Right renal cortex interstitium (tissue), 3 donors: ENCODE measurements around the gene NGRN. TPM values are rescaled to one million over a fixed set of nuclear protein-coding genes. Genes with fewer than 3 reads are reported as not detected.

Experiments
- DNase-seq, 3 donors: peaks; one replicate each; pipeline ENCODE4 v3.0.0-alpha.2; 2013; ENCODE audit warnings: low read depth in 3 of 3, low spot score in 2 of 3
- polyA plus RNA-seq, 3 donors: library from polyadenylated mRNA; unstranded; fragments of 120-200 nt; gene quantifications; one replicate each; pipeline ENCODE4 v1.2.1, GENCODE V29; 2013; ENCODE audit not compliant: insufficient read length in 3 of 3

NGRN gene
- polyA plus RNA-seq: 100 to 1,000 TPM; 122 to 129 (median 126) TPM

GRCh38 chr15:90265271-90266060, at the start of gene NGRN:
NGRN (plus strand) TSS chr15:90265672; CDS start chr15:90265713, 41 bp downstream.
- DNase-seq: peak; percentile 87 to 92 (median 90)

- DNase-seq: no peak
Observed at GRCh38 chr15:90217671-90218394, 47.6 kb upstream of the NGRN start.

GRCh38 chr15:90219421-90220141, 45.9 kb upstream of the NGRN start:
- no peak for DNase-seq

- DNase-seq: no peak
Observed at GRCh38 chr15:90221246-90221900, 44.1 kb upstream of the NGRN start.

GRCh38 chr15:90222547-90222946, 42.9 kb upstream of the NGRN start:
- DNase-seq: no peak

- no peak for DNase-seq
Observed at GRCh38 chr15:90223441-90224165, 41.9 kb upstream of the NGRN start.

GRCh38 chr15:90225047-90225446, 40.4 kb upstream of the NGRN start:
- DNase-seq: no peak

- no peak for DNase-seq
Observed at GRCh38 chr15:90225504-90226234, 39.8 kb upstream of the NGRN start.

GRCh38 chr15:90227336-90227735, 38.1 kb upstream of the NGRN start:
- DNase-seq: no peak

GRCh38 chr15:90227816-90228772, 37.4 kb upstream of the NGRN start:
- DNase-seq: no peak

- no peak for DNase-seq
Observed at GRCh38 chr15:90228960-90229359, 36.5 kb upstream of the NGRN start.

- no peak for DNase-seq
Observed at GRCh38 chr15:90230071-90230494, 35.4 kb upstream of the NGRN start.

- DNase-seq: no peak
Observed at GRCh38 chr15:90230610-90231009, 34.9 kb upstream of the NGRN start.

- no peak for DNase-seq
Observed at GRCh38 chr15:90231028-90232017, 34.1 kb upstream of the NGRN start.

GRCh38 chr15:90232196-90232595, 33.3 kb upstream of the NGRN start:
- DNase-seq: no peak

- DNase-seq: no peak
Observed at GRCh38 chr15:90232941-90233386, 32.5 kb upstream of the NGRN start.
